ENCODE measurements around the gene C10orf90.

DNA sequence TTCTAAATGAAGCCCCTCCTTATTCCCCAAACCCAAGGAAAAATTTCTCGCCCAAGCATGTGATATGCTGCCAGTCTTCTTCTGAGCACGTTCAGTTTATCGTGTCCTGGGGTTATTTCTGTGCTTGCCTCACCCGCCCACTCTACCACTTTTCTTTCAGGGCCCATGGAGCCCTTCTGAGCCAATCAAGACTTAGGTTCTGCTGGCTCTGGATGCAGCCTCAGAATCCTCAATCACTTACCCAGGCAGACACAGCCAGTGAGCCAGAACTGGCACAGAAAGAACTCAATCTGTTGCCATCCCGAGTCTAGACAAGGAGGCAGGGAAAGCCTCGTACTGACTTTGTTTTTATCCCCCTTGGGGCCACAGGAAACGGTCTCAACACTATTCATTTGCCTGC, 34.2 kb upstream of the C10orf90 start:
- TF ChIP-seq TCF12 (IDR thresholded peaks at IDR 0.05; ENCODE audit: low read depth), result no peak
- TF ChIP-seq EP300 (IDR thresholded peaks at IDR 0.05; ENCODE audit: borderline replicate concordance), result no peak
- TF ChIP-seq EGR1 (IDR thresholded peaks at IDR 0.05), result no peak
- TF ChIP-seq, protein P1, sequence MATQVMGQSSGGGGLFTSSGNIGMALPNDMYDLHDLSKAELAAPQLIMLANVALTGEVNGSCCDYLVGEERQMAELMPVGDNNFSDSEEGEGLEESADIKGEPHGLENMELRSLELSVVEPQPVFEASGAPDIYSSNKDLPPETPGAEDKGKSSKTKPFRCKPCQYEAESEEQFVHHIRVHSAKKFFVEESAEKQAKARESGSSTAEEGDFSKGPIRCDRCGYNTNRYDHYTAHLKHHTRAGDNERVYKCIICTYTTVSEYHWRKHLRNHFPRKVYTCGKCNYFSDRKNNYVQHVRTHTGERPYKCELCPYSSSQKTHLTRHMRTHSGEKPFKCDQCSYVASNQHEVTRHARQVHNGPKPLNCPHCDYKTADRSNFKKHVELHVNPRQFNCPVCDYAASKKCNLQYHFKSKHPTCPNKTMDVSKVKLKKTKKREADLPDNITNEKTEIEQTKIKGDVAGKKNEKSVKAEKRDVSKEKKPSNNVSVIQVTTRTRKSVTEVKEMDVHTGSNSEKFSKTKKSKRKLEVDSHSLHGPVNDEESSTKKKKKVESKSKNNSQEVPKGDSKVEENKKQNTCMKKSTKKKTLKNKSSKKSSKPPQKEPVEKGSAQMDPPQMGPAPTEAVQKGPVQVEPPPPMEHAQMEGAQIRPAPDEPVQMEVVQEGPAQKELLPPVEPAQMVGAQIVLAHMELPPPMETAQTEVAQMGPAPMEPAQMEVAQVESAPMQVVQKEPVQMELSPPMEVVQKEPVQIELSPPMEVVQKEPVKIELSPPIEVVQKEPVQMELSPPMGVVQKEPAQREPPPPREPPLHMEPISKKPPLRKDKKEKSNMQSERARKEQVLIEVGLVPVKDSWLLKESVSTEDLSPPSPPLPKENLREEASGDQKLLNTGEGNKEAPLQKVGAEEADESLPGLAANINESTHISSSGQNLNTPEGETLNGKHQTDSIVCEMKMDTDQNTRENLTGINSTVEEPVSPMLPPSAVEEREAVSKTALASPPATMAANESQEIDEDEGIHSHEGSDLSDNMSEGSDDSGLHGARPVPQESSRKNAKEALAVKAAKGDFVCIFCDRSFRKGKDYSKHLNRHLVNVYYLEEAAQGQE (IDR thresholded peaks at IDR 0.05; ENCODE audit: low read depth), result no peak

All from Ishikawa (cell line).